Activated CD4-positive, alpha-beta memory T cell treated with anti-CD3 and anti-CD28 coated beads, Interleukin-2, amount 10 ng/mL, durations not matched to agents 7 days and 5 days (primary cell): Measurements from ENCODE around the gene LGI2. TPM values are rescaled to one million over a fixed set of nuclear protein-coding genes. Genes with fewer than 3 reads are reported as not detected.
"Not testable (repeated sequence)": the region's sequence is repeated elsewhere in the genome, so short reads cannot be mapped to it uniquely, and the experiment has no call there.

Experiments used
- CTCF ChIA-PET: fragments of 350-600 bp; sonication (Branson Sonifier 250); formaldehyde crosslinking; loops from one replicate; lab custom pipeline; 2021; ENCODE audit warnings: antibody characterized with exemption, inconsistent platforms; lab: Charles Lee
- POLR2A ChIA-PET: fragments of 350-600 bp; sonication (Branson Sonifier 250); formaldehyde crosslinking; loops from one replicate; lab custom pipeline; 2021; ENCODE audit warnings: antibody characterized with exemption; lab: Charles Lee
- DNase-seq: peaks from one replicate; pipeline ENCODE4 v3.0.0-alpha.2; 2020
- H3K27ac Mint-ChIP-seq: one replicate; pipeline ENCODE4 v1.8.0; 2021; ENCODE audit warnings: mild to moderate bottlenecking, mixed read lengths
- H3K27me3 Mint-ChIP-seq: one replicate; pipeline ENCODE4 v1.8.0; 2021; ENCODE audit warnings: mixed read lengths
- H3K36me3 Mint-ChIP-seq: one replicate; pipeline ENCODE4 v1.8.0; 2021; ENCODE audit warnings: low read depth, mixed read lengths
- H3K4me1 Mint-ChIP-seq: one replicate; pipeline ENCODE4 v1.8.0; 2021; ENCODE audit warnings: mixed read lengths
- H3K4me3 Mint-ChIP-seq: one replicate; pipeline ENCODE4 v1.8.0; 2021; ENCODE audit warnings: mild to moderate bottlenecking, mixed read lengths
- H3K9me3 Mint-ChIP-seq: one replicate; pipeline ENCODE4 v1.8.0; 2021; ENCODE audit warnings: mixed read lengths
- total RNA-seq, 2 experiments: library from RNA; stranded (reverse); gene quantifications; one replicate each; pipeline ENCODE4 v1.2.3, GENCODE V29; 2021

LGI2 gene
- total RNA-seq, 2 experiments from 2014 or later: not detected

DNA sequence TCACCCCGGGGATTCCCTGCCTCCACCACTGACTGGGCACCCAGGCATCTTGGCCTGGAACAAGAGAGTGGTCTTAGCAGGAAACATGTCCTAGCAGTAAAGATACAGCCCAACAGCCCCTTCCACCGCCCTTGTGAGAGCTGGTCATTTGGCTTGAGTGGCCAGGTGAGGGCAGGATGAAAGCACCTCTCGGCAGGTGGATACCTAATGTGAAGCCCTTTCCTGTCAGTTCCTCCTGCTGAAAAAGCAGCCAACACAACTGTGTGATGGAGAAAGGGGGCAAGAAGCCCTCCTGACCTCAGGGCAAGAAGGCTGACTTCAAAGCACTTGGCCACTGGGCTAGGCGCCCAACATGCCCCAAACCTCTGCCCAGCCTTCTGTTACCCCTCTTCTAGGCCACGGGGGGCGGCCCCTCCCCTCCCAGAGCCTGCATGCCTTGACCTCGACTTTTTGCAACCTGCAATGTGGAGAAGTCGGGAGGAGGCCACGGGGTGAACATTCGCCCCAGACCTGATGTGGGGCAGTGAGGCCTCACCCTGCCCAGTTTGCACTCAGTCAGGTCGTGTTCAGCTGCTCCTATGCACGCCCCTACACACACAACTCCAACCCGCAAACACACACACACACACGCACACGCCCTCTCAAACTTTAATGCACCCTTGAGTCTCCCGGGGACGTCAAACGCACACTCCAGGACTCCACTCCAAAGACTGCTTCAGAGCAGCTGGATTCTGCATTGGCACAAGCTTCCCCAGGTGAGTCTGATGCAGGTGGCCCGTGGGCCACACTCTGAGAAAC is 1.1 kb downstream of the LGI2 start:
- Mint-ChIP-seq H3K36me3 (no peaks in the 10 kb centered on the region), H3K4me3 (no peak overlapping the region), H3K4me1 (no peaks in the 10 kb centered on the region), H3K27me3 (peaks cover 74% of the 10 kb centered on the region), H3K9me3 (no peaks in the 10 kb centered on the region), H3K27ac (no peak overlapping the region)
- DNase-seq: no peak
- CTCF ChIA-PET: no interaction called here
- POLR2A ChIA-PET: no interaction called here

DNA sequence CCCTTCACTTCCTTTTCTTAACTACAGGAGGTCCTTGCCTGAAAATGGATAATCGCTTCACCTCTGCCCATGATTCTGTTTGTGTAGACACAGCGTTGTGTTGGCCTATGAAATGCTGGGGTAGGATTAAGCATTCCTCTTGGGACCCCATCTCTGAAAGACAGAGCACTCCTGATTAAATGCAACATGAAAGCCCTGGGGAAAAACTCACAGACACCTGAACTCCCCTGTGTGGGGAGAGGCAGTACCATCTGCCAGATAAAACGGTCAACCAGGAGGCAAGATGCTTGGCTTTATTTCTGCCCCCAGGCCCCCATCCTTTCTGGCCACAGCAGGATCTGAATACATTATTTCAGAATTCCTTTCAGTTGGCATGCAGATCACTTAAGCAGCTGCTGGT is 1.9 kb downstream of the LGI2 start:
- CTCF ChIA-PET: no interaction called here
- Mint-ChIP-seq H3K4me1 (no peaks in the 10 kb centered on the region), H3K36me3 (no peaks in the 10 kb centered on the region), H3K9me3 (no peaks in the 10 kb centered on the region), H3K27ac (no peak overlapping the region), H3K4me3 (no peak overlapping the region), H3K27me3 (peaks cover 67% of the 10 kb centered on the region)
- POLR2A ChIA-PET: no interaction called here
- no peak for DNase-seq

DNA sequence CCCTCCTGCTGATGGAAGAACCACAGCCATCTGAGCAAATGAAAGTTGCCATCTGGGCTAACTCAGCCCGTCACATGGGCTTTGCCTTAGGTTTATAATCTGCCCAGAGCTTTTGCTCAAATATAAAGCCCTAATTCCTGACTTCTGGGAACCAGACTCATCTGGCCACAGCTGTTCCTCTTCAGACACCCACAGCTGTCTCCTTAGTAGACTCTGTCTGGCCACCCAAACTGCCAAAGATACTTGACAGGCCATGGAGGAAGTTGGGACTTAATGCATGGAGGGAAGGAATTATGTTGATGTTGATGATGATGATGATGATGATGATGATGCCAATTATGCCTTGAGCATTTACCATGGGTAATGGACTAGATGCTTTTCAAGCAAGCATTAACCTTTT is 8.0 kb downstream of the LGI2 start:
- CTCF ChIA-PET: no interaction called here
- Mint-ChIP-seq H3K9me3 (no peaks in the 10 kb centered on the region), H3K4me1 (no peaks in the 10 kb centered on the region), H3K4me3 (no peak overlapping the region), H3K27ac (no peak overlapping the region), H3K36me3 (no peaks in the 10 kb centered on the region), H3K27me3 (peaks cover 25% of the 10 kb centered on the region)
- POLR2A ChIA-PET: no interaction called here
- DNase-seq: no peak

- no peak for DNase-seq
- ChIA-PET CTCF (no interaction called here), POLR2A (no interaction called here)
- Mint-ChIP-seq H3K9me3 (no peaks in the 10 kb centered on the region), H3K27me3 (peaks cover 13% of the 10 kb centered on the region), H3K36me3 (no peaks in the 10 kb centered on the region), H3K27ac (no peak overlapping the region), H3K4me3 (no peak overlapping the region), H3K4me1 (no peaks in the 10 kb centered on the region)
Observed at GRCh38 chr4:25021216-25021615, 9.5 kb downstream of the LGI2 start.

- Mint-ChIP-seq H3K36me3 (no peaks in the 10 kb centered on the region), H3K27ac (no peak overlapping the region), H3K27me3 (peaks cover 7% of the 10 kb centered on the region), H3K4me1 (no peaks in the 10 kb centered on the region), H3K4me3 (no peak overlapping the region), H3K9me3 (no peaks in the 10 kb centered on the region)
- POLR2A ChIA-PET: no interaction called here
- CTCF ChIA-PET: no interaction called here
- DNase-seq: no peak
Observed at GRCh38 chr4:25020236-25020635, 10.5 kb downstream of the LGI2 start.

DNA sequence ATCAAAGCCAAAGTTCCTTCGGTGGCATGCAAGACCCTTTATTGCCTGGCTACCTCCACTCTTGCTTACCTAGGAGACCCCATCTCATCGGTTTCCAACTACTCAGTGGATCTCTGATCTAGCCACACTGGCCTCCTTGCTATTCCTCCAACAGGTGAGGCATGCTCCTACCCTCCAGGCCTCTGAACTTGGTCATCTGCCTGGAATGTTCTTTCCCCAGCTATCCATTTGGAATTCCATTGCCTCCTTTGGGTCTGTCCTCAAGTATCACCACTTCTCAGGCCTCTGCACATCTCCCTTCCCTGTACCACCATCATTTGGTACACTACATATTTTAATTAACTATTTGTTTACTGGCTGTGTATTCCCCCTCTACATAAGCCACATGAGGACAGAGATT is 11.2 kb downstream of the LGI2 start:
- no peak for DNase-seq
- Mint-ChIP-seq H3K27ac (no peak overlapping the region), H3K4me3 (no peak overlapping the region), H3K4me1 (no peaks in the 10 kb centered on the region), H3K36me3 (no peaks in the 10 kb centered on the region), H3K9me3 (no peaks in the 10 kb centered on the region), H3K27me3 (peaks cover 7% of the 10 kb centered on the region)
- ChIA-PET CTCF (no interaction called here), POLR2A (no interaction called here)

GRCh38 chr4:25015012-25015411 is 15.7 kb downstream of the LGI2 start:
- no peaks in the 10 kb centered on the region for H3K9me3 Mint-ChIP-seq
- DNase-seq: no peak
- H3K27me3 Mint-ChIP-seq: peaks cover 5% of the 10 kb centered on the region
- POLR2A ChIA-PET: no interaction called here
- no peak overlapping the region for H3K4me3 Mint-ChIP-seq
- no peak overlapping the region for H3K27ac Mint-ChIP-seq
- no peaks in the 10 kb centered on the region for H3K36me3 Mint-ChIP-seq
- H3K4me1 Mint-ChIP-seq: no peaks in the 10 kb centered on the region
- CTCF ChIA-PET: no interaction called here

GRCh38 chr4:25014662-25014983 is 16.1 kb downstream of the LGI2 start:
- H3K9me3 Mint-ChIP-seq, H3K4me1 Mint-ChIP-seq, H3K27me3 Mint-ChIP-seq, H3K4me3 Mint-ChIP-seq, CTCF ChIA-PET, H3K27ac Mint-ChIP-seq, H3K36me3 Mint-ChIP-seq, DNase-seq: not testable (repeated sequence)
- POLR2A ChIA-PET: interaction anchor here (0.6 kb wide), 1 partner anchor 689 kb away, joined by 3 read pairs; no protein-coding TSS in a partner anchor

DNA sequence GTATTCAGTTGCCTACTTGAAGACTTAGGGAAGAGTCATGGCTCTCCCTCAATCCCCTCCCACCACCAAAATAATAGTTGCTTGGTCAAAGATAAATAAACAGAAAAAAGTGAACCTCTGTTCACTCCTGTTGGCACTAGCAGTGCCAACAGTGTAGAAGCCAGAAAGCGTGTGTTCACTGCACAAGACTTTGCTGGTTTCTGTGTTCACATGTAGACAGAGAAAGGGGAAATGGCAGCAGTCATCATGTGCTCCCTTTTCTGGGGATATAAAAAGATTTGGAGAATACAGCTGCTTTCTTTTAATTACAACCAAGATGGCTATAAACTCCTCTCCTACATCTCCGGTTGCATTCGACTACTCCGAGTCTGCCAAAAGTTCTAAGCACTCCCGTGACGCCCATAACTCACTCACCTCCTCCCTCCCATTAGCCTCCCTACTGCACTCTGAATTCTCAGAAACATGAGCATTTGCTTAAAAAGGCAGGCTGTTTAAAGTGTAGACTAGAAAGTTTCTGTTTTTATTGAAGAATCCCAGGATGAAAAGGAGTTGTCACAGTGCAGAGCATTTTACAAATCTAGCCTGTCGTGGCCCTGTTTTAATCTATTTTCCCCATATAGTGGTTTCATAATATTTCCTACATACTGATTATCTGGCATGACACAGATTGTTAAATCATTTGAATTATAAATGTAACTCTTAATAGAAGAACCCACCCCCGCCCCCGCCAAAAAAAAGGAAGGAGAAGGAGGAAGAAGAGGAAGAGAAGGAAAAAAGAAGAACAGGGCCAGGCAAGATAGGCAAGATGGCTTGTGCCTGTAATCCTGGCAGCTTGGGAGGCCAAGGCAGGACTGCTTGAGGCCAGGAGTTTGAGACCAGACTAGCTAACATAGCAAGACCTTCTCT is 16.7 kb downstream of the LGI2 start:
- ChIA-PET CTCF (no interaction called here), POLR2A (interaction anchor here (0.6 kb wide), 1 partner anchor 690 kb away, joined by 3 read pairs; no protein-coding TSS in a partner anchor)
- no peak for DNase-seq
- Mint-ChIP-seq H3K27ac (no peak overlapping the region), H3K9me3 (no peaks in the 10 kb centered on the region), H3K36me3 (no peaks in the 10 kb centered on the region), H3K27me3 (no peaks in the 10 kb centered on the region), H3K4me3 (no peak overlapping the region), H3K4me1 (no peaks in the 10 kb centered on the region)

DNA sequence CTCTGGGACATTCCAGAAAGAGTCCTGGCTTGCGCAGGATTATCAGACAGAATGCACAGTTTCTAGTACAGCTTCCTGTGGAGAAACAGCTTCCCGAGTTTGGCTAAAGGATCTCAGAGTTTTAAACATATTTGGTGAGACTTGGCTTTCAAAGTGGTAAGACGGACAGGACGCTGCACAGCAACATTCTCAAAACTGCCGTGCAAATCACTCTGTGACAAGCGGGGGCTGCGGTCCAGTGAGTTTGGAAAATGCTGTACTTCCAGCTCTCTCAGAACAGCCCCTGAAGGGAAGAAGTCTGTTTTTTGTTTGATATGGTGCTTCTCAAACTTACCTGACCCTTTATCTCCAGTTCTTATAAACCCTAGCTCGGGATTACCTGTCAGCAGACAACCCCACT is 18.1 kb downstream of the LGI2 start:
- ChIA-PET CTCF (no interaction called here), POLR2A (no interaction called here)
- no peaks in the 10 kb centered on the region for H3K4me1 Mint-ChIP-seq
- DNase-seq: no peak
- H3K36me3 Mint-ChIP-seq: no peaks in the 10 kb centered on the region
- H3K9me3 Mint-ChIP-seq: no peaks in the 10 kb centered on the region
- H3K27me3 Mint-ChIP-seq: no peaks in the 10 kb centered on the region
- no peak overlapping the region for H3K4me3 Mint-ChIP-seq
- H3K27ac Mint-ChIP-seq: no peak overlapping the region

GRCh38 chr4:25011135-25011866 is 19.4 kb downstream of the LGI2 start:
- Mint-ChIP-seq H3K4me3 (no peak overlapping the region), H3K9me3 (no peaks in the 10 kb centered on the region), H3K36me3 (no peaks in the 10 kb centered on the region), H3K27me3 (no peaks in the 10 kb centered on the region), H3K27ac (no peak overlapping the region), H3K4me1 (no peaks in the 10 kb centered on the region)
- POLR2A ChIA-PET: no interaction called here
- CTCF ChIA-PET: interaction anchor here (1.1 kb wide), 1 partner anchor 34 kb away, joined by 3 read pairs; no protein-coding TSS in a partner anchor
- DNase-seq: no peak

DNA sequence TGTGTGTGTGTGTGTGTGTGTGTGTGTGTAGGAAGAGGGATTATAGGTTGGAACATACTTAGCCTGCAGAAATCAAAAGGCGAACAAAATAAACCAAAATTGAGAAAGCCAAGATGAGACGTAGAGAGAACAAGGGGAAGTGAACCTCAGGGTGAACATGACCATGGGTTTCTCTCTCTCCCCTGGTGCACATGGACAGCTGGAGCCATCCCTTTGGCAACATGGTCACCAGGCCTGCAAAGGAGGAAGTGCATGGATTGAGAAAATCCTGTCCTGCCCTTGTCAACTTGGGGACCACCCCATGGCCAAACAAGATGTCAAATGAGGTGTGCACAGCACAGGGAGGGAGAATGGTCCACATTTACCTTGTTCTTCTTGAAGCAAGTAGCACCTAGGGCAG is 23.1 kb downstream of the LGI2 start:
- ChIA-PET POLR2A (no interaction called here), CTCF (no interaction called here)
- H3K4me3 Mint-ChIP-seq: no peak overlapping the region
- DNase-seq: no peak
- no peaks in the 10 kb centered on the region for H3K4me1 Mint-ChIP-seq
- H3K27ac Mint-ChIP-seq: no peak overlapping the region
- no peaks in the 10 kb centered on the region for H3K36me3 Mint-ChIP-seq
- H3K9me3 Mint-ChIP-seq: no peaks in the 10 kb centered on the region
- no peaks in the 10 kb centered on the region for H3K27me3 Mint-ChIP-seq

DNA sequence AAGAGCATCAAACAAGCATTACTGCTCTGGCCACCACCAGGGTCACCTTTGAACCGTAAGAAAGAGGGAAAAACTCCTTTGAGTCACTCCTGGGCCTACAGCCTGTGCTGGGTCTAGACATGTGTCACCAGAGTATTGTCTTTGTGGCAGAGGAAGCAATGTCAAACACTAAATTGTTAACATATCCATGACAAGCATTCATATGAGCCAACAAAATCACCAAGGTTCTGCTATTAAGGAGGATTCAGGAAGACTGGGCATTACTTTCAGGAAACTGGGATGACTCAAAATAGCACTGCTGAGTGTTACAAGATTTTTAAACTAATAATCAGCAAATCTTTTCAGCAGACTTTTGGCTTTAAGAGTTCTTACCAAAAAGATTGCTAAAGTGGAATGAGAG is 28.1 kb downstream of the LGI2 start:
- Mint-ChIP-seq H3K36me3 (no peaks in the 10 kb centered on the region), H3K27ac (no peak overlapping the region), H3K4me3 (no peak overlapping the region), H3K4me1 (peaks cover 2% of the 10 kb centered on the region), H3K9me3 (no peaks in the 10 kb centered on the region), H3K27me3 (peaks cover 12% of the 10 kb centered on the region)
- POLR2A ChIA-PET: no interaction called here
- no peak for DNase-seq
- CTCF ChIA-PET: no interaction called here
